Esophagus squamous epithelium (tissue), 5 donors: Measurements from ENCODE around the gene DAB2IP. TPM values are rescaled to one million over a fixed set of nuclear protein-coding genes. Genes with fewer than 3 reads are reported as not detected.

Experiments used
- DNase-seq: peaks from one replicate; lab custom pipeline; 2025; lab: John Stamatoyannopoulos, UW
- H3K27ac ChIP-seq, 4 donors: fragments of 200-600 bp; sonication (generic); one replicate each; pipeline ENCODE4 v1.5.1; 2016 to 2019; ENCODE audit warnings: mild to moderate bottlenecking in 1 of 4
- H3K27me3 ChIP-seq, 4 donors: fragments of 200-600 bp; sonication (generic); 1 replicate in 3 of 4; 2 replicates in 1 of 4; pipeline versions ENCODE4 v1.5.1 to v1.6.0; 2017 to 2021; ENCODE audit warnings: antibody characterized with exemption in 1 of 4
- H3K36me3 ChIP-seq, 3 donors: fragments of 200-600 bp; sonication (generic); one replicate each; pipeline ENCODE4 v1.5.1; 2016 to 2019
- H3K4me1 ChIP-seq, 3 donors: fragments of 200-600 bp; sonication (generic); one replicate each; pipeline ENCODE4 v1.5.1; 2017 to 2019
- H3K4me3 ChIP-seq, 4 donors: fragments of 200-600 bp; sonication (generic); 1 replicate in 3 of 4; 2 replicates in 1 of 4; pipeline ENCODE4 v1.5.1; 2016 to 2019; ENCODE audit warnings: mild to moderate bottlenecking in 2 of 4, moderate library complexity in 1 of 4
- H3K9me3 ChIP-seq, 3 donors: fragments of 200-600 bp; sonication (generic); one replicate each; pipeline ENCODE4 v1.5.1; 2016 to 2019
- POLR2A ChIP-seq, 4 donors: fragments of 450-650 bp; IDR thresholded peaks; one replicate each; pipeline ENCODE4 v1.6.1; 2017; ENCODE audit warnings: antibody characterized with exemption in 4 of 4, mild to moderate bottlenecking in 4 of 4, moderate library complexity in 3 of 4
- WGBS, 2 donors: methylation state at CpG; one replicate each; pipeline ENCODE4 v1.1.5; 2018; 5-methylcytosine and 5-hydroxymethylcytosine counted together
- intact Hi-C: fragments of 100-400 bp; cut with DNase I; formaldehyde crosslinking; loops from one replicate; pipeline ENCODE4 v1.15.0; 2022
- total RNA-seq, 4 donors: library from RNA; depleted of rRNA; stranded (reverse); fragments of >200 nt; gene quantifications; one replicate each; pipeline ENCODE4 v1.1.0, GENCODE V29; 2016
- TF ChIP-seq, protein P1 (sequence below), 6 experiments: fragments of 450-650 bp in 4 of 6; fragments of 200-600 bp in 2 of 6; sonication (generic) in 2 of 6; IDR thresholded peaks; one replicate each; pipeline ENCODE4 v1.5.1; 2016 to 2019; ENCODE audit warnings: antibody characterized with exemption in 6 of 6, mild to moderate bottlenecking in 4 of 6, moderate library complexity in 4 of 6
- donor health status: DM: yes; HTN: yes; CAD: no.

The DAB2IP gene
- total RNA-seq, 4 donors from 2014 or later, result 28.3 to 48.8 (median 38.1) TPM

DNA sequence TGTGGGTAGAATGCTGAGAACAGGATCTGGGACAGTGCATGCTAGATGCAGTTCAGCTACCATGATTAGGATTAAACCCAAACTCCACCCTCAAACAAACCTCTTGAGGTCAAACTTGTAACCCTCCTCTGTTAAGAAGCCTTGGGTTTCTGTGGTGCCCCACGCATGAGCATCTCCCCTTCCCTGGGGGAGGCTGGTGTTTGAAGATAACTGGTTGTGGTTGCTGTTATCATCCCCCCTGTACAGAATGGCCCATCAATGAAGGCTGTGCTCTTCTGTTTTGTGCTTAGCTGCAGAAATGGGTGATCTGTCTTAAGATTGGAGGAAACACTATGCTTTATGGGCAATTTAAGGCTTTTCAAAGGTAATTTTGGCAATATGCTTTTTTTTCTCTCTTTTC is 4.4 kb upstream of the DAB2IP start:
- WGBS, 2 donors, result 73 to 75% methylated on average over 1 of the region's 1 CpG

DNA sequence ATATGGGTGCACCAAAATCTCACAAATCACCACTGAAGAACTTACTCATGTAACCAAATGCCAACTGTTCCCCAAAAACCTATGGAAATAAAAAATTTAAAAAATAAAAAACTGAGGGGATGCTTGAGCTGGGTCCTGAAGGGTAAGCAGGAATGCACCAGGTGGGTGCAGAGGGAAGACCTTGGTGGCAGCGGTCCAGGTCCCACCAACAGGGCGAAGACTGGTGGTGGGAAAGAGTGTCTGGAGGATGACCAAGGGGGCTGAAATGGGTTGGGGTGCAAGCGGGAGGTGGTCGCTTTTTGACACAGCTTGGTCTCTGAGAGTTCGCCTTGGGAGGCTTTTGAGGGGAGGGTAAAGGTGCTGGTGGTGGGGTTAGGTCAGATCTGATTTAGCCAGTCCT is 3.3 kb upstream of the DAB2IP start:
- intact Hi-C loops, result no loop called here
- no peak for DNase-seq
- H3K36me3 ChIP-seq, result no peaks in the 10 kb centered on the region
- TF ChIP-seq, protein P1, sequence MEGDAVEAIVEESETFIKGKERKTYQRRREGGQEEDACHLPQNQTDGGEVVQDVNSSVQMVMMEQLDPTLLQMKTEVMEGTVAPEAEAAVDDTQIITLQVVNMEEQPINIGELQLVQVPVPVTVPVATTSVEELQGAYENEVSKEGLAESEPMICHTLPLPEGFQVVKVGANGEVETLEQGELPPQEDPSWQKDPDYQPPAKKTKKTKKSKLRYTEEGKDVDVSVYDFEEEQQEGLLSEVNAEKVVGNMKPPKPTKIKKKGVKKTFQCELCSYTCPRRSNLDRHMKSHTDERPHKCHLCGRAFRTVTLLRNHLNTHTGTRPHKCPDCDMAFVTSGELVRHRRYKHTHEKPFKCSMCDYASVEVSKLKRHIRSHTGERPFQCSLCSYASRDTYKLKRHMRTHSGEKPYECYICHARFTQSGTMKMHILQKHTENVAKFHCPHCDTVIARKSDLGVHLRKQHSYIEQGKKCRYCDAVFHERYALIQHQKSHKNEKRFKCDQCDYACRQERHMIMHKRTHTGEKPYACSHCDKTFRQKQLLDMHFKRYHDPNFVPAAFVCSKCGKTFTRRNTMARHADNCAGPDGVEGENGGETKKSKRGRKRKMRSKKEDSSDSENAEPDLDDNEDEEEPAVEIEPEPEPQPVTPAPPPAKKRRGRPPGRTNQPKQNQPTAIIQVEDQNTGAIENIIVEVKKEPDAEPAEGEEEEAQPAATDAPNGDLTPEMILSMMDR (IDR thresholded peaks at IDR 0.05), result no peak
- no peak for TF ChIP-seq POLR2A (IDR thresholded peaks at IDR 0.05)
- H3K4me1 ChIP-seq, result peaks cover 24 to 45% (median 26%) of the 10 kb centered on the region in 3 donors
- H3K4me3 ChIP-seq, result no peak overlapping the region
- no peak overlapping the region for H3K27ac ChIP-seq
- 64 to 93% methylated on average over 5 of the region's 5 CpGs for WGBS, 2 donors
- peaks cover 0 to 23% (median 0%) of the 10 kb centered on the region in 4 donors for H3K27me3 ChIP-seq
- H3K9me3 ChIP-seq, result no peaks in the 10 kb centered on the region

More for the DNA sequence above, 4.4 kb upstream of the DAB2IP start:
- Histone ChIP-seq H3K9me3 (no peaks in the 10 kb centered on the region), H3K4me3 (no peak overlapping the region), H3K4me1 (peaks cover 18 to 34% (median 21%) of the 10 kb centered on the region in 3 donors), H3K27ac (no peak overlapping the region), H3K27me3 (peaks cover 0 to 13% (median 0%) of the 10 kb centered on the region in 4 donors), H3K36me3 (no peaks in the 10 kb centered on the region)
- intact Hi-C loops, result no loop called here
- DNase-seq, result no peak
- TF ChIP-seq, protein P1 (IDR thresholded peaks at IDR 0.05), result no peak
- TF ChIP-seq POLR2A (IDR thresholded peaks at IDR 0.05), result no peak

DNA sequence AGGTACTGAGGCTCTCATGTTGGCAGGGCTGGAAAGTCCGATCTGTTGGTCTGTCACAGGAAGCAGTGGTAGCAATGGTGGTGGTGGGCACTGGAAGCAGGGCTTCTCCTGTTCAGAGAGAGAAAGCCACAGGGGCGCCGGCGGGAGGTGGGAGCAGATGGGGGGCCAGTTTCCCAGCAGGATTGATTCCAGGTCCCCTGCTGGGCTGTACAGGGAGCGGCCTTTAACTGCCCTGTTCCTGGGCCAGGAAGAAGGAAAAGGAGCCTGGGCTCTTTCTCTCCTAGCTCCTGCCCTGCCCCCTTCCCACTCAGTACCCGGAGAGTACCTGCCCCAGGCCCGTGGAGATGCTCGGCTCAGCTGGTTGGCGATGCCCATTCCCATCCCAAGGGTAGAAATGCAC is 2.6 kb upstream of the DAB2IP start:
- DNase-seq, result no peak
- intact Hi-C loops, result no loop called here
- TF ChIP-seq, protein P1 (IDR thresholded peaks at IDR 0.05), result no peak
- TF ChIP-seq POLR2A (IDR thresholded peaks at IDR 0.05), result no peak

DNA sequence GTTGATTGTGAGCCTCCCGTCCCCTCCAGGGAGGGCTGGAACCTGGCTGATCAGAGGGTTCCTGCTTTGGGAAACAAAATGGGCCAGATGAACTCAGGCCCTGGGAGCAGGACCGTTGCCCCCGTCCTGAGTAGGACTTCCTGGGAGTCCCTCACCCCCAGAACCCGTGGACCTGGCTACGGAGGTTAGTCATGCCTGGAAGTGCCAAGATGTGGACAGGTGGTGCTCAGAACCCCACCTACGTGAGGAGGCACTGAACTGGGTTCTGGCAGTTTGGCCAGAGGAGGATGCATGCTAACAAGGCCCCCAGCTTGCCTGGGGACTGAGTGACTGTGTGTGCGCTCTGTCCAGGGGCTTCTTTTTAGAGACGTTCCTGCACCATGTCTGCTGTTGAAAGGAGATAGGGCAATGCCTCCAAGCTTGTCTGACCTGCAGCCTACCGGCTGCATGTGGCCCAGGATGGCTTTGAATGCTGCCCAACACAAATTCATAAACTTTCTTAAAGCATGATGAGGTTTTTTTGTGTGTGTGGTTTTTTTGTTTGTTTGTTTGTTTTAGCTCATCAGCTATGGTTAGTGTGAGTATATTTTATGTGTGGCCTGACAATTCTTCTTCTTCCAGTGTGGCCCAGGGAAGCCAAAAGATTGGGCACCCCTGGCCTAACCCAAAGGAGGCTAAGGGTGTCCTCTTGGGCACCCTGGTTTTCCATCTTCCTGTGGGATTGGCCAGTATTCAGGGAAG is 1.8 kb upstream of the DAB2IP start:
- H3K36me3 ChIP-seq, result no peaks in the 10 kb centered on the region
- H3K27me3 ChIP-seq, result peaks cover 0 to 36% (median 0%) of the 10 kb centered on the region in 4 donors
- 75% methylated on average over 2 to 3 of the region's 9 CpGs for WGBS, 2 donors
- H3K4me1 ChIP-seq, result peaks cover 24 to 59% (median 29%) of the 10 kb centered on the region in 3 donors
- H3K27ac ChIP-seq, result no peak overlapping the region
- intact Hi-C loops, result no loop called here
- TF ChIP-seq POLR2A (IDR thresholded peaks at IDR 0.05), result no peak
- TF ChIP-seq, protein P1 (IDR thresholded peaks at IDR 0.05), result no peak
- no peak for DNase-seq
- H3K4me3 ChIP-seq, result no peak overlapping the region
- no peaks in the 10 kb centered on the region for H3K9me3 ChIP-seq

More for the DNA sequence above, 2.6 kb upstream of the DAB2IP start:
- Histone ChIP-seq H3K4me3 (no peak overlapping the region), H3K27me3 (peaks cover 0 to 29% (median 0%) of the 10 kb centered on the region in 4 donors), H3K27ac (no peak overlapping the region), H3K9me3 (no peaks in the 10 kb centered on the region), H3K4me1 (peaks cover 24 to 52% (median 26%) of the 10 kb centered on the region in 3 donors), H3K36me3 (no peaks in the 10 kb centered on the region)
- WGBS, 2 donors, result 82 to 92% methylated on average over 4 to 5 of the region's 9 CpGs
